Measurements from ENCODE around the gene HECTD4. TPM values are rescaled to one million over a fixed set of nuclear protein-coding genes. Genes with fewer than 3 reads are reported as not detected.
"Not testable (repeated sequence)": the region's sequence is repeated elsewhere in the genome, so short reads cannot be mapped to it uniquely, and the experiment has no call there.

The HECTD4 gene
- total and polyA plus RNA-seq, 5 donors, result 11.1 to 26.6 (median 25.4) TPM

GRCh38 chr12:112258926-112259325 lies 123.3 kb downstream of the HECTD4 start:
- no peak overlapping the region for H3K4me3 ChIP-seq (ENCODE audit: low read length)
- no peak overlapping the region for H3K27ac ChIP-seq (ENCODE audit: low read length)
- ATAC-seq, result no peak
- no peak for DNase-seq
- H3K27me3 ChIP-seq (ENCODE audit: control insufficient read depth, insufficient read depth), result no peaks in the 10 kb centered on the region
- WGBS, result 98% methylated on average over 1 of the region's 1 CpG
- intact Hi-C loops (cut with DNase I), result no loop called here
- H3K4me1 ChIP-seq (ENCODE audit: control insufficient read depth, insufficient read depth, low read length), result no peaks in the 10 kb centered on the region
- no peaks in the 10 kb centered on the region for H3K9me3 ChIP-seq (ENCODE audit: control insufficient read depth, low read length)

GRCh38 chr12:112256780-112257179 lies 125.5 kb downstream of the HECTD4 start:
- 83% methylated on average over 3 of the region's 3 CpGs for WGBS
- Histone ChIP-seq H3K4me1 (ENCODE audit: control insufficient read depth, insufficient read depth, low read length) (no peaks in the 10 kb centered on the region), H3K27ac (ENCODE audit: low read length) (no peak overlapping the region), H3K27me3 (ENCODE audit: control insufficient read depth, insufficient read depth) (no peaks in the 10 kb centered on the region), H3K9me3 (ENCODE audit: control insufficient read depth, low read length) (no peaks in the 10 kb centered on the region), H3K4me3 (ENCODE audit: low read length) (no peak overlapping the region)
- DNase-seq, result no peak
- intact Hi-C loops (cut with DNase I), result no loop called here
- no peak for ATAC-seq

GRCh38 chr12:112252184-112252583 lies 130.0 kb downstream of the HECTD4 start:
- Histone ChIP-seq H3K4me1 (ENCODE audit: control insufficient read depth, insufficient read depth, low read length) (no peaks in the 10 kb centered on the region), H3K4me3 (ENCODE audit: low read length) (no peak overlapping the region), H3K9me3 (ENCODE audit: control insufficient read depth, low read length) (no peaks in the 10 kb centered on the region), H3K27ac (ENCODE audit: low read length) (no peak overlapping the region), H3K27me3 (ENCODE audit: control insufficient read depth, insufficient read depth) (no peaks in the 10 kb centered on the region)
- 92% methylated on average over 4 of the region's 4 CpGs for whole genome bisulfite sequencing
- ATAC-seq (no peak), DNase-seq (no peak)
- intact Hi-C loops (cut with DNase I), result no loop called here

- H3K27ac ChIP-seq (ENCODE audit: low read length); H3K4me1 ChIP-seq (ENCODE audit: control insufficient read depth, insufficient read depth, low read length); intact Hi-C loops (cut with DNase I); H3K27me3 ChIP-seq (ENCODE audit: control insufficient read depth, insufficient read depth); DNase-seq; ATAC-seq; H3K9me3 ChIP-seq (ENCODE audit: control insufficient read depth, low read length); H3K4me3 ChIP-seq (ENCODE audit: low read length): not testable (repeated sequence)
- 100% methylated on average over 1 of the region's 1 CpG for WGBS
Measured at GRCh38 chr12:112244902-112245301, 137.3 kb downstream of the HECTD4 start.

- ATAC-seq, result no peak
- 89% methylated on average over 25 of the region's 25 CpGs for WGBS
- no peaks in the 10 kb centered on the region for H3K27me3 ChIP-seq (ENCODE audit: control insufficient read depth, insufficient read depth)
- H3K4me1 ChIP-seq (ENCODE audit: control insufficient read depth, insufficient read depth, low read length), result no peaks in the 10 kb centered on the region
- no peak overlapping the region for H3K4me3 ChIP-seq (ENCODE audit: low read length)
- H3K9me3 ChIP-seq (ENCODE audit: control insufficient read depth, low read length), result no peaks in the 10 kb centered on the region
- H3K27ac ChIP-seq (ENCODE audit: low read length), result no peak overlapping the region
- DNase-seq, result no peak
- intact Hi-C loops (cut with DNase I), result no loop called here
Measured at GRCh38 chr12:112243255-112244110, 138.7 kb downstream of the HECTD4 start.

GRCh38 chr12:112241176-112241575 lies 141.1 kb downstream of the HECTD4 start:
- 81% methylated on average over 3 of the region's 3 CpGs for WGBS
- ATAC-seq (no peak), DNase-seq (no peak)
- Histone ChIP-seq H3K4me3 (ENCODE audit: low read length) (no peak overlapping the region), H3K27ac (ENCODE audit: low read length) (no peak overlapping the region), H3K9me3 (ENCODE audit: control insufficient read depth, low read length) (no peaks in the 10 kb centered on the region), H3K27me3 (ENCODE audit: control insufficient read depth, insufficient read depth) (no peaks in the 10 kb centered on the region), H3K4me1 (ENCODE audit: control insufficient read depth, insufficient read depth, low read length) (no peaks in the 10 kb centered on the region)
- intact Hi-C loops (cut with DNase I), result no loop called here

GRCh38 chr12:112239881-112240280 lies 142.3 kb downstream of the HECTD4 start:
- intact Hi-C loops (cut with DNase I), result no loop called here
- Histone ChIP-seq H3K4me1 (ENCODE audit: control insufficient read depth, insufficient read depth, low read length) (no peaks in the 10 kb centered on the region), H3K9me3 (ENCODE audit: control insufficient read depth, low read length) (no peaks in the 10 kb centered on the region), H3K4me3 (ENCODE audit: low read length) (no peak overlapping the region), H3K27ac (ENCODE audit: low read length) (no peak overlapping the region), H3K27me3 (ENCODE audit: control insufficient read depth, insufficient read depth) (no peaks in the 10 kb centered on the region)
- 96% methylated on average over 6 of the region's 6 CpGs for WGBS
- no peak for ATAC-seq
- no peak for DNase-seq

- Histone ChIP-seq H3K27me3 (ENCODE audit: control insufficient read depth, insufficient read depth) (no peaks in the 10 kb centered on the region), H3K9me3 (ENCODE audit: control insufficient read depth, low read length) (no peaks in the 10 kb centered on the region), H3K4me3 (ENCODE audit: low read length) (no peak overlapping the region), H3K4me1 (ENCODE audit: control insufficient read depth, insufficient read depth, low read length) (no peaks in the 10 kb centered on the region), H3K27ac (ENCODE audit: low read length) (no peak overlapping the region)
- WGBS, result 87% methylated on average over 7 of the region's 7 CpGs
- ATAC-seq, result no peak
- DNase-seq, result no peak
- intact Hi-C loops (cut with DNase I), result no loop called here
Measured at GRCh38 chr12:112239020-112239419, 143.2 kb downstream of the HECTD4 start.

- DNase-seq, result no peak
- no peaks in the 10 kb centered on the region for H3K9me3 ChIP-seq (ENCODE audit: control insufficient read depth, low read length)
- H3K27me3 ChIP-seq (ENCODE audit: control insufficient read depth, insufficient read depth), result no peaks in the 10 kb centered on the region
- ATAC-seq, result no peak
- H3K27ac ChIP-seq (ENCODE audit: low read length), result no peak overlapping the region
- intact Hi-C loops (cut with DNase I), result no loop called here
- 95% methylated on average over 5 of the region's 5 CpGs for WGBS
- H3K4me3 ChIP-seq (ENCODE audit: low read length), result no peak overlapping the region
- no peaks in the 10 kb centered on the region for H3K4me1 ChIP-seq (ENCODE audit: control insufficient read depth, insufficient read depth, low read length)
Measured at GRCh38 chr12:112238441-112238840, 143.8 kb downstream of the HECTD4 start.

GRCh38 chr12:112236786-112237185 lies 145.4 kb downstream of the HECTD4 start:
- H3K4me3 ChIP-seq (ENCODE audit: low read length), result no peak overlapping the region
- no peaks in the 10 kb centered on the region for H3K4me1 ChIP-seq (ENCODE audit: control insufficient read depth, insufficient read depth, low read length)
- 93% methylated on average over 7 of the region's 7 CpGs for WGBS
- DNase-seq, result no peak
- ATAC-seq, result no peak
- no peak overlapping the region for H3K27ac ChIP-seq (ENCODE audit: low read length)
- no peaks in the 10 kb centered on the region for H3K9me3 ChIP-seq (ENCODE audit: control insufficient read depth, low read length)
- no peaks in the 10 kb centered on the region for H3K27me3 ChIP-seq (ENCODE audit: control insufficient read depth, insufficient read depth)
- intact Hi-C loops (cut with DNase I), result no loop called here

- 63% methylated on average over 1 of the region's 1 CpG for WGBS
- ATAC-seq, result no peak
Measured at GRCh38 chr12:112236386-112236785, 145.8 kb downstream of the HECTD4 start.

More at GRCh38 chr12:112236386-112236785, 145.8 kb downstream of the HECTD4 start:
- no peaks in the 10 kb centered on the region for H3K27me3 ChIP-seq (ENCODE audit: control insufficient read depth, insufficient read depth)
- DNase-seq, result no peak
- H3K27ac ChIP-seq (ENCODE audit: low read length), result no peak overlapping the region
- H3K4me3 ChIP-seq (ENCODE audit: low read length), result no peak overlapping the region
- no peaks in the 10 kb centered on the region for H3K9me3 ChIP-seq (ENCODE audit: control insufficient read depth, low read length)
- no peaks in the 10 kb centered on the region for H3K4me1 ChIP-seq (ENCODE audit: control insufficient read depth, insufficient read depth, low read length)
- intact Hi-C loops (cut with DNase I), result no loop called here
